A673 (cell line): ENCODE data around the gene RELN. TPM values are rescaled to one million over a fixed set of nuclear protein-coding genes. Genes with fewer than 3 reads are reported as not detected.

Source experiments
- BruUV-seq: library from RNA; stranded (reverse); fragments of 400-500 nt; replicated peaks from 2 replicates; lab custom pipeline; 2021; lab: Mats Ljungman, UMichigan
- CTCF ChIA-PET: fragments of 300-600 bp; sonication (Branson Sonifier 250); formaldehyde crosslinking; loops from one replicate; lab custom pipeline; 2022; ENCODE audit warnings: antibody characterized with exemption; lab: Charles Lee
- POLR2A ChIA-PET: fragments of 300-600 bp; sonication (Branson Sonifier 250); formaldehyde crosslinking; loops from one replicate; lab custom pipeline; 2022; ENCODE audit warnings: antibody characterized with exemption; ENCODE audit not compliant: low non-redundant PET; lab: Charles Lee
- DNase-seq: peaks from one replicate; pipeline ENCODE4 v3.0.0-alpha.2; 2015; ENCODE audit warnings: low spot score
- H3K27ac ChIP-seq: fragments of 200-600 bp; sonication (generic); 2 replicates; pipeline ENCODE4 v1.5.1; 2016; ENCODE audit warnings: mixed run types, low read depth, mild to moderate bottlenecking, mixed read lengths, antibody characterized with exemption, low read length; ENCODE audit not compliant: poor library complexity, severe bottlenecking
- H3K27me3 ChIP-seq: fragments of 200-600 bp; sonication (generic); replicated peaks from 2 replicates; pipeline ENCODE4 v1.6.1; 2017; ENCODE audit warnings: mixed run types, low read depth, mild to moderate bottlenecking, mixed read lengths, antibody characterized with exemption, low read length; ENCODE audit not compliant: insufficient read depth, poor library complexity
- H3K36me3 ChIP-seq: fragments of 200-600 bp; sonication (generic); 2 replicates; pipeline ENCODE4 v1.6.1; 2016; ENCODE audit warnings: mixed run types, mild to moderate bottlenecking, mixed read lengths, antibody characterized with exemption, low read length; ENCODE audit not compliant: insufficient read depth, poor library complexity, severe bottlenecking
- H3K4me1 ChIP-seq: fragments of 200-600 bp; sonication (generic); 2 replicates; pipeline ENCODE4 v1.6.1; 2017; ENCODE audit warnings: mixed run types, mild to moderate bottlenecking, mixed read lengths, antibody characterized with exemption, low read length; ENCODE audit not compliant: insufficient read depth, poor library complexity, severe bottlenecking
- H3K4me3 ChIP-seq: fragments of 200-600 bp; sonication (generic); 2 replicates; pipeline ENCODE4 v1.5.1; 2016; ENCODE audit warnings: low read depth, mixed run types, mild to moderate bottlenecking, mixed read lengths, low read length; ENCODE audit not compliant: poor library complexity, severe bottlenecking
- H3K9me3 ChIP-seq: fragments of 200-600 bp; sonication (generic); 2 replicates; pipeline ENCODE4 v1.6.1; 2016; ENCODE audit warnings: mixed run types, low read depth, mild to moderate bottlenecking, mixed read lengths, antibody characterized with exemption, low read length; ENCODE audit not compliant: poor library complexity, severe bottlenecking
- EZH2 ChIP-seq: fragments of 200-600 bp; sonication (generic); IDR thresholded peaks from 2 replicates; pipeline ENCODE4 v1.6.1; 2017; ENCODE audit warnings: borderline replicate concordance, low read depth, mild to moderate bottlenecking, mixed read lengths, antibody characterized with exemption, low read length; ENCODE audit not compliant: poor library complexity, severe bottlenecking
- intact Hi-C: fragments of 100-400 bp; cut with micrococcal nuclease; formaldehyde crosslinking; loops from one replicate; pipeline ENCODE4 v1.10.0; 2022; ENCODE audit not compliant: unreplicated experiment
- total RNA-seq: library from RNA; stranded (reverse); gene quantifications from 2 replicates; pipeline ENCODE4 v1.2.3, GENCODE V29; 2021
- TF ChIP-seq, protein P1 (sequence below): fragments of 300-800, 200-600 bp; sonication (generic); conservative IDR thresholded peaks from 2 replicates; pipeline ENCODE4 v1.5.1; 2017; ENCODE audit warnings: low read depth, mild to moderate bottlenecking, antibody characterized with exemption, low read length, moderate library complexity, mixed read lengths

The RELN gene
- total RNA-seq, 1 experiment from 2014 or later, result not detected

GRCh38 chr7:103966593-103967277, 22.7 kb downstream of the RELN start:
- DNase-seq, result no peak
- Histone ChIP-seq H3K36me3 (no peaks in the 10 kb centered on the region), H3K9me3 (no peaks in the 10 kb centered on the region), H3K4me1 (no peaks in the 10 kb centered on the region), H3K4me3 (no peak overlapping the region), H3K27ac (no peak overlapping the region), H3K27me3 (peaks cover 41% of the 10 kb centered on the region)
- BruUV-seq, result no TSS peak
- ChIA-PET CTCF (no interaction called here), POLR2A (no interaction called here)
- intact Hi-C loops, result no loop called here
- TF ChIP-seq EZH2, result no peak
- TF ChIP-seq, protein P1, sequence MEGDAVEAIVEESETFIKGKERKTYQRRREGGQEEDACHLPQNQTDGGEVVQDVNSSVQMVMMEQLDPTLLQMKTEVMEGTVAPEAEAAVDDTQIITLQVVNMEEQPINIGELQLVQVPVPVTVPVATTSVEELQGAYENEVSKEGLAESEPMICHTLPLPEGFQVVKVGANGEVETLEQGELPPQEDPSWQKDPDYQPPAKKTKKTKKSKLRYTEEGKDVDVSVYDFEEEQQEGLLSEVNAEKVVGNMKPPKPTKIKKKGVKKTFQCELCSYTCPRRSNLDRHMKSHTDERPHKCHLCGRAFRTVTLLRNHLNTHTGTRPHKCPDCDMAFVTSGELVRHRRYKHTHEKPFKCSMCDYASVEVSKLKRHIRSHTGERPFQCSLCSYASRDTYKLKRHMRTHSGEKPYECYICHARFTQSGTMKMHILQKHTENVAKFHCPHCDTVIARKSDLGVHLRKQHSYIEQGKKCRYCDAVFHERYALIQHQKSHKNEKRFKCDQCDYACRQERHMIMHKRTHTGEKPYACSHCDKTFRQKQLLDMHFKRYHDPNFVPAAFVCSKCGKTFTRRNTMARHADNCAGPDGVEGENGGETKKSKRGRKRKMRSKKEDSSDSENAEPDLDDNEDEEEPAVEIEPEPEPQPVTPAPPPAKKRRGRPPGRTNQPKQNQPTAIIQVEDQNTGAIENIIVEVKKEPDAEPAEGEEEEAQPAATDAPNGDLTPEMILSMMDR, result no peak

DNA sequence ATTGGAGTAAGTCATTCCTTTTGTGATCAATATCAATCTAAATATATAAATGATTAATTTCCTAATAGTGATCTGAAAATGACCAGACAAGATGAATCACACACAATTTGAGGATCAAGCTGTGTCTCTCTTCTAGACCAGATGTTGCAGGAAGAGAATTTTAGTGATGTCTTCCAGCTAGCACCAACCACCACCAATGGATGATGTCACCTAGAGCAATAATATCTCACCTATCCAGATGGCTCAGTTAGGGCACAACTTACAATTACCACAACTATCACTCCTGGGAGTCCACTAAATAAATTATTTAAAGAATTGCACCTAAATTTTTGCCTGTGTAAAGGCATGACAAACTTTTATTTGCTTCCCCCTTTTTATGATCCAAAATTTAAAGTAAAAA, 25.2 kb downstream of the RELN start:
- Histone ChIP-seq H3K9me3 (no peaks in the 10 kb centered on the region), H3K4me3 (no peak overlapping the region), H3K4me1 (no peaks in the 10 kb centered on the region), H3K27ac (no peak overlapping the region), H3K36me3 (no peaks in the 10 kb centered on the region), H3K27me3 (peaks cover 66% of the 10 kb centered on the region)
- POLR2A ChIA-PET, result no interaction called here
- no peak for TF ChIP-seq EZH2
- TF ChIP-seq, protein P1, result no peak
- no peak for DNase-seq
- intact Hi-C loops, result no loop called here
- CTCF ChIA-PET, result no interaction called here
- BruUV-seq, result no TSS peak

DNA sequence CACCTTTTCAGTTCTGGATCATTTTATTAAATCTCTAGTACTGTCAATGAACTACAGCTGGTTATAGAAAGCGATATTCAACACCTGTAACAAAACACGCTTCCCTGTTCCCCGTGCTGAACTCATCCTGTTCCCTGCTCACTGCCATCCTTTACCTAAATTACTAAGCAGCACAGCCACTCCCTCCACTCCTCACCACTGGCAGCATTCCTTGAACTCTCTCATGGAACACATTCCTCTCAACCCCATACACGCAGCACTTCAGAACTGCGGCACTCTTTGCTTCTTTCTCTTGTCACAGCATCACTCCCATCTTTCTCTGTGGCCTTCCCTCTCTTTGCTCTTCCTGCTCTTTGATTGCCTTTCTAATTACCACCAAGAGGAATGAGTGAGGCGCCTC, 27.4 kb downstream of the RELN start:
- DNase-seq, result no peak
- TF ChIP-seq, protein P1, result no peak
- no peak for TF ChIP-seq EZH2
- Histone ChIP-seq H3K9me3 (no peaks in the 10 kb centered on the region), H3K27me3 (peaks cover 80% of the 10 kb centered on the region), H3K36me3 (no peaks in the 10 kb centered on the region), H3K4me3 (no peak overlapping the region), H3K4me1 (no peaks in the 10 kb centered on the region), H3K27ac (no peak overlapping the region)
- intact Hi-C loops, result no loop called here
- POLR2A ChIA-PET, result no interaction called here
- BruUV-seq, result no TSS peak
- CTCF ChIA-PET, result no interaction called here
